Peyer's patch (tissue), 4 donors: ENCODE measurements around the gene TRIM26. TPM values are rescaled to one million over a fixed set of nuclear protein-coding genes. Genes with fewer than 3 reads are reported as not detected.

ENCODE experiments used
- total RNA-seq, 4 donors: library from RNA; depleted of rRNA; stranded (reverse); fragments of >200 nt; gene quantifications; one replicate each; pipeline ENCODE4 v1.1.0, GENCODE V29; 2016

The TRIM26 gene
- total RNA-seq, 4 donors from 2014 or later, result 65.9 to 175 (median 90.5) TPM

Other genes with a start within 250 kb of the TRIM26 start
- 10 to 100 TPM; 22.8 to 33.8 (median 27.5) TPM for gene POLR1H, start 152.1 kb downstream of the TRIM26 start, total RNA-seq
- 10 to 100 TPM; 44.6 to 75.7 (median 58.6) TPM for gene PPP1R11, start 146.2 kb downstream of the TRIM26 start, total RNA-seq
- under 1 TPM in 1 of 4 donors, not detected in 3; 0.80 TPM for gene RNF39, start 137.6 kb downstream of the TRIM26 start, total RNA-seq
- gene TRIM31, start 100.3 kb downstream of the TRIM26 start, total RNA-seq, result 10 to 100 TPM in 3 of 4 donors, 1 to 10 TPM in 1; 9.9 to 56.9 (median 42.0) TPM
- gene TRIM40, start 77.3 kb downstream of the TRIM26 start, total RNA-seq, result 10 to 100 TPM in 3 of 4 donors, not detected in 1; 10.9 to 13.7 (median 12.7) TPM
- 1 to 10 TPM; 2.5 to 7.4 (median 6.3) TPM for gene TRIM10, start 52.2 kb downstream of the TRIM26 start, total RNA-seq
- gene TRIM15, start 49.9 kb downstream of the TRIM26 start, total RNA-seq, result 100 to 1,000 TPM in 1 of 4 donors, 10 to 100 TPM in 3; 19.8 to 110 (median 81.0) TPM
- 10 to 100 TPM; 10.7 to 23.6 (median 16.4) TPM for gene TRIM39, start 113.5 kb upstream of the TRIM26 start, total RNA-seq
- gene RPP21, start 131.8 kb upstream of the TRIM26 start, total RNA-seq, result 10 to 100 TPM; 40.5 to 86.6 (median 80.8) TPM